GM12878 (cell line): ENCODE data around the gene TRIM9. TPM values are rescaled to one million over a fixed set of nuclear protein-coding genes. Genes with fewer than 3 reads are reported as not detected.

Source experiments
- ATAC-seq: fragments of 200-7000 bp; cut with Tn5 transposase; 3 replicates; pipeline ENCODE4 v1.9.1; 2020; ENCODE audit warnings: mild to moderate bottlenecking, moderate library complexity
- BruUV-seq: library from RNA; stranded (reverse); fragments of 400-500 nt; replicated peaks from 2 replicates; lab custom pipeline; 2021; lab: Mats Ljungman, UMichigan
- CTCF ChIA-PET: fragments of 300-600 bp; sonication (Branson Sonifier 250); formaldehyde crosslinking; extraction: SDS; loops from one replicate; lab custom pipeline; 2021; ENCODE audit warnings: inconsistent platforms; lab: Yijun Ruan, JAX
- POLR2A ChIA-PET: fragments of 350-600 bp; formaldehyde crosslinking; extraction: SDS; loops from one replicate; lab custom pipeline; 2021; ENCODE audit warnings: inconsistent platforms; lab: Charles Lee
- RAD21 ChIA-PET: fragments of 300-600 bp; sonication (Branson Sonifier 250); formaldehyde crosslinking; loops from one replicate; lab custom pipeline; 2023; ENCODE audit warnings: antibody characterized with exemption; ENCODE audit not compliant: unreplicated experiment; lab: Charles Lee
- SMC1A ChIA-PET: fragments of 300-600 bp; sonication (Branson Sonifier 250); formaldehyde crosslinking; loops from one replicate; lab custom pipeline; 2023; ENCODE audit not compliant: unreplicated experiment, uncharacterized antibody; lab: Charles Lee
- DNase-seq: peaks from one replicate; pipeline ENCODE4 v3.0.0-alpha.2; 2011; ENCODE audit warnings: low read depth, low spot score
- FAIRE-seq: peaks from 3 replicates; lab custom pipeline; 2011; peaks lifted over from hg19 to GRCh38; lab: Jason Lieb, UNC
- H2AFZ ChIP-seq: 2 replicates; pipeline ENCODE4 v1.6.0; 2011; ENCODE audit warnings: low read depth, low read length, control low read depth; ENCODE audit not compliant: control insufficient read depth
- H3K27ac ChIP-seq: 2 replicates; pipeline ENCODE4 v1.5.1; 2011; ENCODE audit warnings: control low read depth; ENCODE audit not compliant: control insufficient read depth, insufficient read depth
- H3K27me3 ChIP-seq, 2 experiments: replicated peaks in 1 of 2; 2 replicates each; pipeline versions ENCODE4 v1.6.0 to v1.6.1; 2011; ENCODE audit warnings: low read length in 1 of 2; ENCODE audit not compliant: control insufficient read depth in 2 of 2, insufficient read depth in 2 of 2
- H3K36me3 ChIP-seq, 2 experiments: 2 replicates each; pipeline ENCODE4 v1.5.1; 2011; ENCODE audit warnings: low read length in 1 of 2; ENCODE audit not compliant: control insufficient read depth in 2 of 2, insufficient read depth in 2 of 2
- H3K4me1 ChIP-seq: 2 replicates; pipeline ENCODE4 v1.6.1; 2011; ENCODE audit warnings: mild to moderate bottlenecking, low read length, moderate library complexity, mixed read lengths; ENCODE audit not compliant: control insufficient read depth, insufficient read depth
- H3K4me2 ChIP-seq: 2 replicates; pipeline ENCODE4 v1.6.0; 2011; ENCODE audit warnings: control low read depth; ENCODE audit not compliant: control insufficient read depth, insufficient read depth
- H3K4me3 ChIP-seq: fragments of 200-600 bp; sonication (generic); 2 replicates; pipeline ENCODE4 v1.5.1; 2016
- H3K79me2 ChIP-seq: 2 replicates; pipeline ENCODE4 v1.6.0; 2011; ENCODE audit warnings: low read length; ENCODE audit not compliant: control insufficient read depth, insufficient read depth
- H3K9ac ChIP-seq: 2 replicates; pipeline ENCODE4 v1.8.0; 2011; ENCODE audit warnings: low read length, control low read depth, mixed read lengths; ENCODE audit not compliant: control insufficient read depth, insufficient read depth
- H3K9me3 ChIP-seq: replicated peaks from 3 replicates; pipeline ENCODE4 v1.5.1; 2011; ENCODE audit warnings: mild to moderate bottlenecking, low read length; ENCODE audit not compliant: control insufficient read depth, insufficient read depth
- H4K20me1 ChIP-seq: 2 replicates; pipeline ENCODE4 v1.6.0; 2011; ENCODE audit not compliant: control insufficient read depth, insufficient read depth
- EED ChIP-seq: sonication (generic); IDR thresholded peaks from 2 replicates; pipeline ENCODE4 v1.6.1; 2016; ENCODE audit warnings: antibody characterized with exemption, low read depth
- HDAC2 ChIP-seq: fragments of 200-600 bp; sonication (generic); IDR thresholded peaks from 2 replicates; pipeline ENCODE4 v1.6.1; 2017
- JUNB ChIP-seq: IDR thresholded peaks from 2 replicates; pipeline ENCODE4 v1.6.1; 2016; ENCODE audit warnings: antibody characterized with exemption, mild to moderate bottlenecking
- RB1 ChIP-seq: fragments of 450-650 bp; formaldehyde crosslinking; IDR thresholded peaks from 2 replicates; pipeline ENCODE4 v1.6.1; 2017; ENCODE audit warnings: mild to moderate bottlenecking, borderline replicate concordance
- STAT3 ChIP-seq: IDR thresholded peaks from 2 replicates; pipeline ENCODE4 v1.6.1; 2011; ENCODE audit warnings: low read depth, low read length, improper control_type of control experiment
- WGBS: methylation state at CpG from one replicate; pipeline ENCODE4 v1.1.6; 2016; ENCODE audit warnings: low lambda C conversion rate; ENCODE audit not compliant: insufficient replicate concordance, insufficient coverage; ENCODE audit errors: missing lambda C conversion rate; 5-methylcytosine and 5-hydroxymethylcytosine counted together
- in situ Hi-C: fragments of 300-500 bp; cut with MboI; formaldehyde crosslinking; loops from 9 replicates; pipeline ENCODE4 v1.14.3; 2018; ENCODE audit warnings: mixed read lengths
- intact Hi-C: fragments of 100-400 bp; cut with micrococcal nuclease; formaldehyde crosslinking; loops from one replicate; pipeline ENCODE4 v1.14.2; 2022; ENCODE audit not compliant: unreplicated experiment
- polyA plus RNA-seq, 11 experiments: library from polyadenylated mRNA; depleted of rRNA in 4 of 11; unstranded in 6 of 11; stranded (reverse) in 5 of 11; fragments of >200 nt; fragmentation: Nextera tagmentation in 4 of 11; fragmentation: Illumina TruSeq in 1 of 11; extraction: Ambion mirVana in 4 of 11; extraction: Trizol in 1 of 11; gene quantifications; 1 replicate in 1 of 11; 2 replicates in 10 of 11; pipeline versions ENCODE4 v1.2.1 to v1.2.3, GENCODE V29; 2011 to 2016; ENCODE audit warnings: inconsistent platforms in 2 of 11, missing spikeins in 2 of 11, low read depth in 1 of 11
- total RNA-seq, 4 experiments: library from RNA; depleted of rRNA in 3 of 4; stranded (reverse); fragments of >200 nt in 3 of 4; fragmentation: Illumina TruSeq in 1 of 4; extraction: Trizol in 1 of 4; gene quantifications; 2 replicates each; pipeline versions ENCODE4 v1.2.1 to v1.2.3, GENCODE V29; 2013 to 2021
- TF ChIP-seq, protein P1 (sequence below): IDR thresholded peaks from 2 replicates; pipeline ENCODE4 v1.6.1; 2012; ENCODE audit warnings: low read length, inconsistent platforms
- TF ChIP-seq, protein P2 (sequence below): fragments of 450-650 bp; IDR thresholded peaks from 2 replicates; pipeline ENCODE4 v1.6.1; 2017; ENCODE audit warnings: mild to moderate bottlenecking, moderate library complexity
- TF ChIP-seq, protein P3 (sequence below): IDR thresholded peaks from 2 replicates; pipeline ENCODE4 v1.6.1; 2012; ENCODE audit warnings: improper control_type of control experiment, low read depth, low read length; ENCODE audit not compliant: insufficient replicate concordance

Gene TRIM9
- total and polyA plus RNA-seq, 10 of the 15 experiments (the other 5 are each of a cell fraction or from before 2014, with no cell fraction given) = 0.04 to 0.18 (median 0.11) TPM; not detected in 2

DNA sequence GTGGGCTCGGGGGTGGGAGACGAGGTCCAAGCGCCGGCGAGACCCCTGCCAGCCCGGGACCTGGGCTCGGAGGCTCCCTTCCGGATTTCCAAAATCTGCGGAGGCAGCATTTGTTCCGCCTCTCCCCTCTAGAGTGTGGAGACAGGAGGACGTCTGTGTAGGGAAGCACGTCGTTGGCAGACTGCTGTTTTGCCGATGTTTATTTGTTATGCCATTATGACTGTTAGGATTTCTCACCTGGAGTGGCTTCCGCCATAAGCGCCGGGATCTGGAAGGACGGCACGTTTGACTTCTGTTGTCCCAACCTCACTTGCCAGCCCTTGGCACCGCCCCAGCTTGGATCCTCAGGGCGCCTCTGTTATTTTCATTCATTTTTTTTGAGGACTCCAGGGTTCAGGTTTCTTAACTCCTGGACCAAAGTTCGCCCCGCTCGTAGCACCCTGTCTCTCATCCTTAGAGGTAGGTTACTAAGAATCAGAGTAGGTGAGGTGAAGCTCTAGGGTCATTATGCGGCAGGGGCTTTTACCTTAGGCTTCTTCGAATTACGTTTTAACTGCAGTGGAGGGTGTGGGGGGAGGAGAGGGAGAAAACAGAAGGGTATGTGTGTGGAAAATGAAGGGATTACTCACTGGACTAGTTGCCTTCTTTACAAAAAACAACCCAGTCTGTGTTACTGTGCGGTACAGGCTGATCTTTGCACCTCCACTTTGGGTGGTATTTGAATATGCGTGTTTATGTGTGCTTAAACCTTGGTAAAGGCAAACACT, 150.1 kb downstream of the TRIM9 start:
- no TSS peak for BruUV-seq
- Histone ChIP-seq H3K4me1 (peaks cover 8% of the 10 kb centered on the region), H3K9ac (peak overlapping the region; percentile 43; the same call in 1 of the 2 replicates), H3K36me3 (no peaks in the 10 kb centered on the region), H3K9me3 (no peaks in the 10 kb centered on the region; the same call in 2 of the 3 replicates), H3K4me2 (peak overlapping the region; percentile 91), H3K4me3 (peak overlapping the region; percentile 65), H2AFZ (peak overlapping the region; percentile 57), H3K27ac (no peak overlapping the region), H3K27me3 (peaks cover 6 to 14% of the 10 kb centered on the region in 2 experiments), H4K20me1 (no peaks in the 10 kb centered on the region)
- RAD21 ChIA-PET = no interaction called here
- no peak for DNase-seq
- WGBS = 11% methylated on average over 29 of the region's 29 CpGs
- POLR2A ChIA-PET = no interaction called here
- CTCF ChIA-PET = no interaction called here
- intact Hi-C loops (no loop called here), in situ Hi-C loops (no loop called here)
- ATAC-seq = peak; percentile 53
- FAIRE-seq = no peak
- TF ChIP-seq, protein P1, sequence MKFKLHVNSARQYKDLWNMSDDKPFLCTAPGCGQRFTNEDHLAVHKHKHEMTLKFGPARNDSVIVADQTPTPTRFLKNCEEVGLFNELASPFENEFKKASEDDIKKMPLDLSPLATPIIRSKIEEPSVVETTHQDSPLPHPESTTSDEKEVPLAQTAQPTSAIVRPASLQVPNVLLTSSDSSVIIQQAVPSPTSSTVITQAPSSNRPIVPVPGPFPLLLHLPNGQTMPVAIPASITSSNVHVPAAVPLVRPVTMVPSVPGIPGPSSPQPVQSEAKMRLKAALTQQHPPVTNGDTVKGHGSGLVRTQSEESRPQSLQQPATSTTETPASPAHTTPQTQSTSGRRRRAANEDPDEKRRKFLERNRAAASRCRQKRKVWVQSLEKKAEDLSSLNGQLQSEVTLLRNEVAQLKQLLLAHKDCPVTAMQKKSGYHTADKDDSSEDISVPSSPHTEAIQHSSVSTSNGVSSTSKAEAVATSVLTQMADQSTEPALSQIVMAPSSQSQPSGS = no peak
- no peak for TF ChIP-seq RB1
- TF ChIP-seq, protein P2, sequence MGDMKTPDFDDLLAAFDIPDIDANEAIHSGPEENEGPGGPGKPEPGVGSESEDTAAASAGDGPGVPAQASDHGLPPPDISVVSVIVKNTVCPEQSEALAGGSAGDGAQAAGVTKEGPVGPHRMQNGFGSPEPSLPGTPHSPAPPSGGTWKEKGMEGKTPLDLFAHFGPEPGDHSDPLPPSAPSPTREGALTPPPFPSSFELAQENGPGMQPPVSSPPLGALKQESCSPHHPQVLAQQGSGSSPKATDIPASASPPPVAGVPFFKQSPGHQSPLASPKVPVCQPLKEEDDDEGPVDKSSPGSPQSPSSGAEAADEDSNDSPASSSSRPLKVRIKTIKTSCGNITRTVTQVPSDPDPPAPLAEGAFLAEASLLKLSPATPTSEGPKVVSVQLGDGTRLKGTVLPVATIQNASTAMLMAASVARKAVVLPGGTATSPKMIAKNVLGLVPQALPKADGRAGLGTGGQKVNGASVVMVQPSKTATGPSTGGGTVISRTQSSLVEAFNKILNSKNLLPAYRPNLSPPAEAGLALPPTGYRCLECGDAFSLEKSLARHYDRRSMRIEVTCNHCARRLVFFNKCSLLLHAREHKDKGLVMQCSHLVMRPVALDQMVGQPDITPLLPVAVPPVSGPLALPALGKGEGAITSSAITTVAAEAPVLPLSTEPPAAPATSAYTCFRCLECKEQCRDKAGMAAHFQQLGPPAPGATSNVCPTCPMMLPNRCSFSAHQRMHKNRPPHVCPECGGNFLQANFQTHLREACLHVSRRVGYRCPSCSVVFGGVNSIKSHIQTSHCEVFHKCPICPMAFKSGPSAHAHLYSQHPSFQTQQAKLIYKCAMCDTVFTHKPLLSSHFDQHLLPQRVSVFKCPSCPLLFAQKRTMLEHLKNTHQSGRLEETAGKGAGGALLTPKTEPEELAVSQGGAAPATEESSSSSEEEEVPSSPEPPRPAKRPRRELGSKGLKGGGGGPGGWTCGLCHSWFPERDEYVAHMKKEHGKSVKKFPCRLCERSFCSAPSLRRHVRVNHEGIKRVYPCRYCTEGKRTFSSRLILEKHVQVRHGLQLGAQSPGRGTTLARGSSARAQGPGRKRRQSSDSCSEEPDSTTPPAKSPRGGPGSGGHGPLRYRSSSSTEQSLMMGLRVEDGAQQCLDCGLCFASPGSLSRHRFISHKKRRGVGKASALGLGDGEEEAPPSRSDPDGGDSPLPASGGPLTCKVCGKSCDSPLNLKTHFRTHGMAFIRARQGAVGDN = no peak
- TF ChIP-seq EED = 0 out of 2 replicates have a peak, but pooled peaks have one; percentile 15
- no peak for TF ChIP-seq JUNB
- no peak for TF ChIP-seq STAT3
- TF ChIP-seq HDAC2 = no peak
- TF ChIP-seq, protein P3, sequence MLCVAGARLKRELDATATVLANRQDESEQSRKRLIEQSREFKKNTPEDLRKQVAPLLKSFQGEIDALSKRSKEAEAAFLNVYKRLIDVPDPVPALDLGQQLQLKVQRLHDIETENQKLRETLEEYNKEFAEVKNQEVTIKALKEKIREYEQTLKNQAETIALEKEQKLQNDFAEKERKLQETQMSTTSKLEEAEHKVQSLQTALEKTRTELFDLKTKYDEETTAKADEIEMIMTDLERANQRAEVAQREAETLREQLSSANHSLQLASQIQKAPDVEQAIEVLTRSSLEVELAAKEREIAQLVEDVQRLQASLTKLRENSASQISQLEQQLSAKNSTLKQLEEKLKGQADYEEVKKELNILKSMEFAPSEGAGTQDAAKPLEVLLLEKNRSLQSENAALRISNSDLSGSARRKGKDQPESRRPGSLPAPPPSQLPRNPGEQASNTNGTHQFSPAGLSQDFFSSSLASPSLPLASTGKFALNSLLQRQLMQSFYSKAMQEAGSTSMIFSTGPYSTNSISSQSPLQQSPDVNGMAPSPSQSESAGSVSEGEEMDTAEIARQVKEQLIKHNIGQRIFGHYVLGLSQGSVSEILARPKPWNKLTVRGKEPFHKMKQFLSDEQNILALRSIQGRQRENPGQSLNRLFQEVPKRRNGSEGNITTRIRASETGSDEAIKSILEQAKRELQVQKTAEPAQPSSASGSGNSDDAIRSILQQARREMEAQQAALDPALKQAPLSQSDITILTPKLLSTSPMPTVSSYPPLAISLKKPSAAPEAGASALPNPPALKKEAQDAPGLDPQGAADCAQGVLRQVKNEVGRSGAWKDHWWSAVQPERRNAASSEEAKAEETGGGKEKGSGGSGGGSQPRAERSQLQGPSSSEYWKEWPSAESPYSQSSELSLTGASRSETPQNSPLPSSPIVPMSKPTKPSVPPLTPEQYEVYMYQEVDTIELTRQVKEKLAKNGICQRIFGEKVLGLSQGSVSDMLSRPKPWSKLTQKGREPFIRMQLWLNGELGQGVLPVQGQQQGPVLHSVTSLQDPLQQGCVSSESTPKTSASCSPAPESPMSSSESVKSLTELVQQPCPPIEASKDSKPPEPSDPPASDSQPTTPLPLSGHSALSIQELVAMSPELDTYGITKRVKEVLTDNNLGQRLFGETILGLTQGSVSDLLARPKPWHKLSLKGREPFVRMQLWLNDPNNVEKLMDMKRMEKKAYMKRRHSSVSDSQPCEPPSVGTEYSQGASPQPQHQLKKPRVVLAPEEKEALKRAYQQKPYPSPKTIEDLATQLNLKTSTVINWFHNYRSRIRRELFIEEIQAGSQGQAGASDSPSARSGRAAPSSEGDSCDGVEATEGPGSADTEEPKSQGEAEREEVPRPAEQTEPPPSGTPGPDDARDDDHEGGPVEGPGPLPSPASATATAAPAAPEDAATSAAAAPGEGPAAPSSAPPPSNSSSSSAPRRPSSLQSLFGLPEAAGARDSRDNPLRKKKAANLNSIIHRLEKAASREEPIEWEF = no peak
- TF ChIP-seq, all 136 proteins: peak for 1
- SMC1A ChIA-PET = no interaction called here
- no peaks in the 10 kb centered on the region for H3K79me2 ChIP-seq
